Measurements from ENCODE around the gene UBL3.

UBL3 gene

DNA sequence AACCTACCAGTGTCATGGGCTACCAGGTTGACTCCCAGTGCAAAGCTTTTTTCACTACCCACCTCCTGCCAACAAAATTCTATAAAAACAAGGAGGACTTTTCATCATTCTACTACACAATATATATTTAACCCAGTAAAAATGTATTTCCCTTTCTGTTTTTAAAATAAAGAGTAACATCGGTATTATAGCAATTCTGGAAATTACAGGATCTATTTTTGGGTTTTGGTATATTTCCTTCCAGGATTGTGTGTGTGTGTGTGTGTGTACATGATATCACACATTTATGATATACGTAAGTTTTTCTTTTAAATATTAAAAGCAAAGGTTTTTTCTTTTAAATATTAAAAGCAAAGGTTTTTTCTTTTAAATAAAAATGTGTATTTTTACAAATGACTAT is 6.0 kb upstream of the UBL3 start:
- no peak for DNase-seq (ENCODE audit: low read depth)

DNA sequence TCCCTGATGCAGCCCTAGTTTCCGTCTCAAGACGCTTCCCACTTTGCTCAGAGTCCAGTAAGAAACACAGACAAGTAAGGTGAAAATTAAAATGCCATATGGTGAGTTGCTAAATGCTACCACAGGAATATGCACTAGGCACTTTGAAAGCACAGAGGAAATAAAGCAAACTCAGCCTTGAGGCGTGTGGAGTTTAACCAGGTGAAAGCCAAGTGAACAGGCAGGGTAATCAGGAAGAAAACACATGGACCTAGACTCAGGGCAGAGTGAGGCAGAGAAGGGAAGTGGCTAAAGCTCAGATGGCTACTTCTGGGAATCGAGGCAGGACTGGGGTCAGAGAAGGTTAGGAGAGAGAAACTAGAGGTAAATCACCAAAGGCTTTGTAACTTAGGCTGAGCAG is 5.4 kb upstream of the UBL3 start:
- no peak for DNase-seq (ENCODE audit: low read depth)

DNA sequence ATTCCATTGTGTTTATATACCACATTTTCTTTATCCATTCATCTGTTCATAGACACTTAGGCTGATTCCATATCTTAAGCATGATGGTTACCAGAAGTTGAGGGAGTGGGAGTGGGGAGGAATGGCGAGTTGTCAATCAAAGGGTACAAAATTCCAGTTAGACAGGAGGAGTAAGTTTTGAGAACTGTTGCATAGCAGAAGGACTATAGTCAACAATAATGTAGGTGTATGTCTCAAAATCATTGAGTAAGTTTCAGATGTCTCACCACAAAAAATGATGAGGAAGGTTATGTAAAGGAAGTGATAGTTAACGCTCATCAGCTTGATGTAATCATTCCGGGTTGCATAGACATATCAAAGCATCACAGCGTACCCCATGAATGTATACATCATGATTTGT is 4.6 kb upstream of the UBL3 start:
- DNase-seq (ENCODE audit: low read depth): no peak

DNA sequence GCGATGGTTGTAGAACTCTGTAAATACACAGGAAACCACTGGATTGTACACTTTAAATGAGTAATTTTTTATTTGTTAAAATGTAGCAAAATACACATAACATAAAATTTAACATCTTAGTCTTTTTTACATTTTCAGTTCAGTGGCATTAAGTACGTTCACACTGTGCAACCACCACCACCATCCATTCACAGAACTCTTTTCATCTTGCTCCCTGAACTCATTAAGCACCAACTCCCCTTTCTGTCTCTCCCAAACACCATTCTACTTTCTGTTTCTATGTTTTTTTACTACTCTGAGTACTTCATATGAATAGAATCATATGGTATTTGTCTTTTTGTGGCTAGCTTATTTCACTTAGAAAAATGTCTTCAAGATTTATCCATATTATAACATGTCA is 2.7 kb upstream of the UBL3 start:
- no peak for DNase-seq (ENCODE audit: low read depth)

DNA sequence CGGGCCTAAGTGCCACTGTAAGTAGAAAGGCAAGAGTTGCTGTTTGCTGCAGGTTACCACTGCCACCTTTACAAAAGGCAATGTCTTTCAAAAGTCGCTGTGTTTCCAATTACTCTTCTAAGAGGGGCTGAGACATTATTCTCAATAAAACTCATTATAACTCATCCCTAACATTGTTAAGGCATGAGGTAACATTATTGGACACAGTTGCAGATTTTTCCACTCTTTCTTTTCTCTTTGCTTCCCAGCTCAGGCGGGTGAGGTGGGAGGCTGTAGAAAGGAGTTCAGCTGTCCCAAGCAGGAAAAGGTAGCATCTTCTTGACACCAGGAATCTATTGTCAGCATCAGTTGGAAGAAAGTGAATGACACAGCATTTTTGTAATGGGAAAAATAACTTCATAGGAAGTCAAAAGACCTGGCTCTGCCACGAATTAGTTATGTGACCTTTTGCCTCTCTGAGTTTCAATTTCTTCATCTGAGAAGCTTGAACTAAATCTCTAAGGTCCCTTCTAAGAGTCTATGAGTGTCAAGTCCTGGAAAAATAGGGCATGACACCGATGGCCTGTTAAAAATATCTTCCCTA is 2.1 kb upstream of the UBL3 start:
- DNase-seq (ENCODE audit: low read depth): no peak

DNA sequence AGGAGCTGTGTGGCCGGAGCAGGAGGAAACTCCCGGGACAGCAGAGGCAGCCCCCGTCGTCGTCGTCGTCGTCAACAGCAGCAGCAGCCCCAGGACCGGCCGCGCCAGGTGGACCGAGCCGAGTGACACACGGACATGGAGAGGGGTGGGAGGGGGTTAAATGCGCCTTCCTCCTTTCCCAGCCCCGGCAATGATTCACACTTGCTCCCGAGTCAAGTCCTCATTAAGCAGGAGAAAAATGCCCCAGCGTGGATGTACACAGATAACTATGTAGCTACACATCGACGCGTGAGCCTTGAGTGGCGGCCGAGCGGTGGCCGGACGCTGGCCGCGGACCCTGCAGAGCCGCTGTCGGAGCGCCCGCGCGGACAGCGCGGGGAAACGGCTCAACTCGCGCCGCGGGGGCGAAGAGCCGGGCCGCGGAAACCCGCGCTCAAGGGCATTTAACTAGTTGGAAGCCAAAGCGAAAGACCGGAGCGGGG is 645 bp downstream of the UBL3 start:
- no peak for DNase-seq (ENCODE audit: low read depth)

DNA sequence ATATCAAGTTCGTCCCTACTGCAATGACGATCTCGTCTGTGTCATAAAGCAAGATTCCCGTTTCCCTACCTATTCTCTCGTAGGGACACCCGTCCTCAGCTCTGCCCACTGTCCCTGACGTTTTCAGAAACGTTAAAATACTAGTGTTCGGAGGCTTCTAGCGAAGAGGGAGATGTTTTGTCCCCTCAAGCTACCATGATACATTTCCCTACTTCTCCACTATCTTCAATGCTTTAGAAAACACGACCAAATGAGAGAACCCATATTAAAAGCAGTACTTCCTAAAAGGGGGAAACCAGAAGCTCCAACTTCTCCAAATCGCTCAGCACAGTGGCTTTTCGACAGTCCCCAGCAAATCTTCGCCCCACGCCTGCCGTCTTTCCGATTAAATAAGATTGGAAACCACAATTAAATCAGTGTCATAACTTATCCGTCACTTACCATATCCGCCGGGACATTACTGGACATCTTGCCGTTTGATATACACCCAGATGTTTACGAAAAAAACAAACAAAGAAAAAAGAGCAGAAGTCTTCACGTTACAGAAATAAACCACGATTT is 1.3 kb downstream of the UBL3 start:
- DNase-seq (ENCODE audit: low read depth): no peak

DNA sequence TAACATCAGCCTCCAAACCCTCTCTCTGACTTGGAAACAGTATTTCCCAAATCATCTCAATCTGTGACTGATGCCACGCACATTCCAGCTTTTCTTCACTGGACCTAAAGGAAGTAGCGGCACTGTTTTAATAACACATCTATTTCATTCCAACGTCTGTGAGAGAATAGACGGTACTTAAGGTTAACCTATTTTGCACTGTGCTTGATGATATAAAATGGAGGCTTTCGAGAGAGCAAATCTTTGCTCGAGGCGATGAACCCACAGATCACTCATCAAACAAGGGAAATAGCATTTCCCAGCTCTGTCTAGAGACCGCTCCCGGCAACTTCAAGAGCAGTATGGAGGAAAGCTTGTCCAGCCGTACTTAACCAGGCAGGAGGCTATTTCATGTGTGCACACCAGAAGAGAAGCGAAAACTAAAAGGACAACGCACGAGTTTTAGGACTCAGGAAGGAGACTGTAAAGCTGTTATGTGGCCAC is 2.9 kb downstream of the UBL3 start:
- DNase-seq (ENCODE audit: low read depth): no peak

DNA sequence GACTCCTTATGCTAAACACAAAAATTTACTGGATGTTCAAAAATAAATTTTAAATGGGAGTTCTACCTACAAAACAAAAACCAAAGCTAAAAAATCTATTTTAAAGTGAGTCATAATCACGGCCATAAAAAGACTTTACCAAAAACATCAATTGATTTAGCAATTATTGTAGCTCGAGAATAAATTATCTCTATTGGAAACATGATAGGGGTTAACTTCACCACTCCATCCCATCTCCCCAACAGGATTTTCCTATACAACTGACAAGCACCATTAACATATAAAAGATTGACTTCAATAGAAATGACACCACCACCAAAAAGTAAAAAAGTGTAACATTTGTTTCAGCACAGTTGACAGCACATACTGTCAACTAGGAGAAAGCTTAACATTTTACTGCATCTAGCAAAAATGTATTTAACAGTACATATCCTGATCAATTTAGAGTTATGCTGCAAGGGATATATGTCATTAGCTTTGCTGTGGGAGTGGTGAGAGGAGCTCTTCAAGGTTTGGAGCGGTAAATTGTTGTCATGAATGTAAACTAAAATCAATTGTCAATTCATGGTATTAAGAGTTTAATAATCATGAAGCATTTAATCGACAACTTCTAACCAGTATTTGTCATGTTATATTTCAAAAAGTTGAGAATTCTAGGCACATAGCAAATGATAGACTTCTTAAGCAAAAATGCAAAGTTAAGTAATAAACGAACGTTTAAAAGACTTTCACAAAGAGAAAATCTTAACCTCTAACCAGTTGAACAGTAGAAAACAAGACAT is 3.8 kb downstream of the UBL3 start:
- no peak for DNase-seq (ENCODE audit: low read depth)

DNA sequence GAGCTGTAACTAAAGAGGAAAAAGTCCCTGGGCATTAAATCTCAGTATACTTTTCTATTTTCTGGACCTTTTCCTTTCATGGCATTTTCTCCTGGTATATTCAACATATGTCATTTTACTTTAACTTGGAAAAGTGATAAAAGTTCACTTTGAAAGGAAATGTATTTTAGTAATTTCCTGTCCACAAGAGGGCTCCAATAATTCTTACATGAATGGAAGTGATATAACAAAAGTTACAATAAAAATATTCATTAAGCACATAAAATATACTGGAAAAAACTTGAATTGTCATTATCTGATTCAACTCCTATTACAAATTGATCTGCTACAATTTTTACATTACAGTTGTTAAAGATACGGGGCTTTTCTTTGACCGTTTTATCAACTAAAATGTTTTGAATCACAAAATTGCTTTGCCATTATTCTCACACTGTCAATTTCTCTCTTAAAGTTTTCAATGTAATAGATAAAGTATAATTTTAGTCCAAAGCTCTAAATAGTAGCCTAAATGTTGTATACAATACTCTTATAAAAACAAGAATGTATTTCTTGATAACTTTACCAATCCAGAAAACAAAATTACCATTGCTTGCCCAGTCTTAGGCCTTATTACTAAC is 4.9 kb downstream of the UBL3 start:
- no peak for DNase-seq (ENCODE audit: low read depth)

DNA sequence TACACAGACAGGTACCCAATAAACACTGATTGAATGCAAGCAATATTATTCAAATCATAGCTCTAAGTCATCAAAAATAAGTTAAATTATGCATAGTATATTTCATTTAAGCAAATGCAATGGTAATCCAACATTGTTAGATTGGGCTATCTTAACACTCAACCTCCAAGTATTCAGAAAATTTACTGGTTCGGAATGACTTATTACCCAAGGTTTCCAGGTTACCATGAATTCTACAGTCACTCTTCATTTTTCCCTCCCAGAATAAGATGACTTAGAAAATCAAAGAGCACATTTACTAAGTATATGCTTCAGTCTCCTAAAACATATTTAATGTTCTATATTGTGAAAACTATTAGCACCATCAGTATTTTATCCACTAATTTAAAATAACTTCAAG is 6.0 kb downstream of the UBL3 start:
- DNase-seq (ENCODE audit: low read depth): no peak

DNA sequence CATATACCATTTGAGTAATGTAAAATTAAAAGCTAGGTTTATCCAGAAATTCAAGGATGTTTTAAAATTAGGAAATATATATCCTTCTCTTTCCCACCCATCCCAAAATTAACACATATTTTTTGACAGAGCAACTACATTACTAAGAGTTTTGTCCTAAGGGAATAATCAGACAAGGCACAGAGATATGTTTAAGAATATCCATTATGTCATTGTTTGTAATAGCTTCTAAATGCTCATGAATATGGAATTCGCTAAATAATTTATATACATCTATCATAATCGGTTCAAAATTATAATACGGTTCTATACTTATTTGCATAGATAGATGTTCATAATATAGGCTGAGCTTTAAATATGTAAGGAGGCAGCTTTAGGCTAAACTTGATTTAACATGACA is 9.8 kb downstream of the UBL3 start:
- no peak for DNase-seq (ENCODE audit: low read depth)

DNA sequence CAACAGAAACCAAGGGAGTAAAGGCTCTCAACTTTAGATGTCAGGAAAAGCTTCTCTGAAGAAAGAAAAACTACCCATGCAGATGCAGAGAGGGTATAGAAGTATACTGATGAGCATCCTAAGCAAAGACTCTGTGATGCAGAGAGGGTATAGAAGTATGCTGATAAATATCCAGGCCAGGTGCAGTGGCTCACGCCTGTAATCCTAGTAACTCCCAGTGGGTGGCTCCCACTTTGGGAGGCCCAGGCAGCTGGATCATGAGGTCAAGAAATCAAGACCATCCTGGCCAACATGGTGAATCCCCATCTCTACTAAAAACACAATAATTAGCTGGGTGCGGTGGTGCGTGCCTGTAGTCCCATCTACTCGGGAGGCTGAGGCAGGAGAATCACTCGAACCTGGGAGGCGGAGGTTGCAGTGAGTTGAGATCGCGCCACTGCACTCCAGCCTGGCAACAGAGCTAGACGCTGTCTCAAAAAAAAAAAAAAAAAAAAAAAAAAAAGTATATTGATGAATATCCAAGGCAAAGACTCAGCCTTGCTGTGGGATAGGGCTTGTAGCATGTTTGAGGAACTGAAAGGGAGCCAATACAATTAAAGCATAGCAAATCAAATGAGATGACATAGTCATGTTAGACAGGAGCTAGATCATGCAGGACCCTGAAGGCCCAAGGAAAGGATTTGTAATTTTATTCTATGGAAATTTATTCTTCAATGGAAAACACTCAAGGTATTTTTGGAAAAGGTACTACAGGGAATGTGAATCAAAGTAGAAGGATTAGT is 14.9 kb downstream of the UBL3 start:
- no peak for DNase-seq (ENCODE audit: low read depth)

DNA sequence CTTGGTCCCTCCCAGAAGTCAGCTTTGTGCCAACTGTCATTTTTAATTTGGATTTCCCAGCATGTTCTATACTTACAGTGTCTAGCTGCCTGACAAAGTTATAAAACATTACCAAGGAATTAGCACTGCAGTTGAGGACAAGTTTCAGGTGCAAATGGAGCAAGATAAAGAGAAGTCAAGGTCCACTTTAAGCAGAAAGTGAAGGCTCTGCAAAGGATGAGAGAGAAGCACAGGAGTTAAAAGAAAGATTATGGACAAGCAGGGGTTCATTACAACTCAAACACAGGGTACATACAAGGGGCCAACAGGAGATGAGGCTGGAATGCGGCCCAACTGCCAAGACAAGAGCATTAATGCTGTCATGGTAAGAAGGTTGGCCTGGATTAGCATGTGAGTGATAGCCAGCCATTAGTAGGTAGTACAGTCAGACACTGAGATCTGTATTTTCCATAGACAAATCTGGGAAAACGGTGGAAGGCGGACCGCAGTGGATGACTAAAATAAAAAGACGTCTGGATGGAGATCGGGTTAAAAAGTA is 17.6 kb downstream of the UBL3 start:
- no peak for DNase-seq (ENCODE audit: low read depth)

DNA sequence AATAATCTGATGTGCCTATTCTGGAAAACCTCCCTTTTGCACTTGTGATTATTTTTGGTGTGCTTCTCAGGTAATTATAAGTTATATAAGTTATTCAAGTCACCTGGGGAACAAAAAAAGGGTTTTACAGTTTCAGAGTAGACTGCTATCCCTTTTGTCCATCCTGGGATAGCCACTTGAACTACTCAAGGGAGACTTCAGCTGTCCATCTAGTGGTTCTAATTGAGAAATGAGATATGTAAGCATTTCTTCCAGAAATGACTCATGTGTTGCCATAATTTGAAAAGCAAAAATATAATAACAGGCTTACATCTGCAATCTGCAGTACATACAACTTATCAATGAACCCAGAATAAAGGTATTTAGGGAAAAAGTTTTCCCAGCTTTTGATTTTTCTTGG is 20.4 kb downstream of the UBL3 start:
- no peak for DNase-seq (ENCODE audit: low read depth)

DNA sequence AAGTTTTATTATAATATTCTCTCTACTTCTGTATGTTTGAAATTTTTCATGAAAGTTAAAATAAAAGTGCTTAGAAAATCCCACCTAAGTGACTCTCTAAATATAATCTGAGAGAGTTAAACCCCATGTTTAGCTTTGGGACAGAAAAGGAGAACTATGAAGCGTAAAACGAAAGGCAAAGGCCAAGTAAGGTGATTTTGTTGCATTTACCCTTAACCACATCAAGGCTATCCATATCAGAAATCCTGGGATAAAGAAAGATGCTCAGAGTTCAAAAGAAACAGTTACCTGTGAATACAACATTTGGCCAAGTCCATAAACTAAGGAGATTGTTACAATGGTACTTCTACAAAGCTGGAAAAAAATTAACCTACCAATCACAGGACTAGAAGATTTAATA is 31.3 kb downstream of the UBL3 start:
- DNase-seq (ENCODE audit: low read depth): no peak

DNA sequence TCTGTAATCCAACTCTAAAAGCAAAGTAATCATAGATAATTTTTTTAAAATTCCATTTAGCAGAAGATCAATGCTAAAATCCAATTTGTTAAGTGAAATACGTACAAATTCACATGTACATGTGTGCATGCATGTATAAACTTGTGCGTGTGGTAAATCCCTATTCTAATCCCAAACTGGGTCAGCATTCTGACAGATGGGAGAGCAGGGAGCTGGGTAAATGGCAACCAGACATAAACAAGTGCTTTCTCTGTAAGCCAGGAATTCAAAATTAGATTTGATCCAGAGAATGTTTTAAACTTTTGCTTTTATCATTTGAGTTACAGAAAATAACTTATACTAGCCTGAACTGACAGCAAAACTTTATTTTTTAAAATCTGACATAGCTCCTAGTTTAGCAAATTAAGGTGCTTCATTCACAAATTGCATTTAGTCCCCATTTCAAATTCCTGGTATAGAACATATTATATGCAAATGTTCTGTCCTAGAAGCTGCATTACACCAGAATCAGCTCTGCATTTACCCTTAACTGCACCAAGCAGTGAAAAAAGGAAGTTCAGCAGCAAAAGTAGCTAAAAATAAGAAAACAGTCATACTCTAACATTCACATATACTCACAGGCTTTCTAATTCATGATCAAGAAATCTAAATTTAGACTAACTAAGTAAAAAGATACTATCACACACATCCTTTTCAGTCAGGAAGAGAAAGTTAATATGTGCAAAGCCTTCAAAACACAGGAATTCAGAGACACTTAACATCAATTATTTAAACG is 32.6 kb downstream of the UBL3 start:
- no peak for DNase-seq (ENCODE audit: low read depth)

DNA sequence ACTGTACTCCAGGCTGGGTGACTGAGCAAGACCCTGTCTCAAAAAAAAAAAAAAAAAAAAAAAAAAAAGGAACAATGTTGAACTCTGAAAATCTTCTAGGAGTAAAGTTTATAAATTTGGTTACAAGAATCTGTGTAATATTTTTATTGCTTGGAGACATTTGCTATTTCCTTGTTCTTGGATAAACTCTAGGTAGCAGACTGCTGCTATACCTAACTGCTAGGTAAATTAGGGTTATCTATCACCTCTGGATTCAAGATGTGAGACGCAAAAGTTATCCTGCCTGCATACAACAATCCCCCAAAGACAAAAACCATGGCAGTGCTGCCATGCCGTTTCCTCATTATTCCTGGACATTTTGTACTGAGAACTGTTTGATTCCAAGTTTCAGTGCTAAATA is 33.7 kb downstream of the UBL3 start:
- DNase-seq (ENCODE audit: low read depth): no peak

DNA sequence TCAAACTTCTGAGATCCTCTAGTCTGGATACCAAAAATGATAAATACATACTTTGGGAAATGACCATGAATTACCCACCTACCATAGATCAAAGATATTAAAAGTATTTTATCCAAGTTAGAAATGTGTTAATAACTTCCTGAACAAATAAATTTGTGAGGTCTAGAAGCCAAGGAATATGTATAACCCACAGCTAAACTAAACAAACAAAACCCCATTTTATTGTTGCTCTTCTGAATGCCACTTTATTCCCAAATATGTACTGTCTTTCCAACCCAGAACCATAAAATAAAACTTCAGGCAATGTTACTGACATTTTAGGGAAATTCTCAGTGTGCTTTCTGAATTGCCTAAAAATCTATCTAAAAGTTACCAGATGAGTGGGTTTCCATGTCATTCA is 35.1 kb downstream of the UBL3 start:
- no peak for DNase-seq (ENCODE audit: low read depth)

DNA sequence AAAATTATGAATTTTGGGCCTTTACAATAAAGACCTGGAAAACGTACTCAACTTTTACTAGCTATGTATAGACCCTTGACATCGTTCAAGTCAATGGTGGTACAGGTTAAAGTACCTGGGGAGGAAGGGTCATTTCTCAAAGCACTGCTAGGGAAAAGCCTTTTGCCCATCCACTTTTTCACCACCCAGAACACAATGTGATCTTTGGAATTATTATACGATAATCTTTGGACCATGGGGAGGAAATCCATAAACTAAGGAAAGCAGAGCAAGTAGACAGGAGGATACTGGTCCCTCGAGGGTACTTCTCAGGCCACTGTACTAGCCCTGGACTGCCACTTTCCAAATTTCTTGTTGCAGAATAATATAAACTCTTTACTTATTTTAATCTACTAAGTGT is 39.5 kb downstream of the UBL3 start:
- DNase-seq (ENCODE audit: low read depth): no peak

DNA sequence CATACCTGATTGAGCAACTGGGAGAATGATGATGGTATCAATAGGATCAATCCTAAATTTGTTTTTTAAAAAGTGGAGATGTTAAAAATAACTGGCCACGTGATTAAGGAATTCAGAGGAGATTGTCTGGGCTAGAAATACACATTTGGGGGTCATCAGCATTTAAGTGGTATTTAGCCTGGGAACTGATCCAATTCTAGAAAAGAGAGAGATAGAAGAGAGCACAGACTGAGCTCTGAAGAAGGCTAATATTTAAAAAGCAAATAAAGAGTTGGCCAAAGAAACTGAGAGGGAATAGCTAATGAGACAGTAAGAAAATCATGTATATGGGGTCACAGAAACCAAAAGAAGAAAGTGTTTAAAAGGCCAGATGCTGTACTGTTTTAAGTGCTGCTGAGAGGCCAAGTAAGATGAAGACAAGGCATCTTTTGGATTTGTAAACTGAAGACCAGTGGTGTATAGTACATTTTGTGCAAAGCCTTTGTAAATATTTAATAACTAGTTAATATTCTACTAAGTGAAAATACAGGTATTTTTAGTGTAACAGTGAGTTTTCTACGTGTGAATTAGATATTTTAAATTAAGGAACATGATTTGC is 40.2 kb downstream of the UBL3 start:
- DNase-seq (ENCODE audit: low read depth): no peak

Data from activated T-cell treated with anti-CD3 and anti-CD28 coated beads for 24 hours (primary cell).